Kidney tubule cell (primary cell): ENCODE measurements around the gene TMEM270.

Experiments used
- DNase-seq: peaks from one replicate; pipeline ENCODE4 v3.0.0-alpha.2; 2018; ENCODE audit warnings: low spot score

The TMEM270 gene

DNA sequence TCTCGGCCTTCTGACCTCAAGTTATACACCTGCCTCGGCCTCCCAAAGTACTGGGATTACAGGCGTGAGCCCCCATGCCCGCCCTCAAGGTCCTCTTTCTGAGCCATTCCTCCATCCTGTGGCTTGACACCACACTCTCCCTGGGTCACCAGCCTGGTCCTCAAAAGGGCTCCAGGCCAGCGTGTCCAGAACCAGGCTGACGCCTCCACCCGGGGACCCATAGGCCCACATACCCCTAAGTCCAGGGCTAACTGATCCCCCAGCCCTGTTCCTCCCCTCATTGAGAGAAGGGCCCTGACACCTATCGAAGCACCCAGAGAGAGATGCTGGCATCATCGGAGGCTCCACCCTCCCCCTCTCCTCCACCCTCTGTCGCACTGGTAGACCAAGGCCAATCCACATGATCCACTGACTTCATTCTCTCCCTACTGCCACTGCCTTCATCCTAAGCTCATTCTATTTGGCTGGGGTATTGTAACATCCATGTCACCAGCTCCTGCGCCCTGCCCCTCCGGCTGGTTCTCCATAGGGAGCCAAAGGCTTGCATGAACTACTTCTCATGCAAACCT is 46.7 kb downstream of the TMEM270 start:
- no peak for DNase-seq

- no peak for DNase-seq
Measured at GRCh38 chr7:73908123-73908611, 47.2 kb downstream of the TMEM270 start.

DNA sequence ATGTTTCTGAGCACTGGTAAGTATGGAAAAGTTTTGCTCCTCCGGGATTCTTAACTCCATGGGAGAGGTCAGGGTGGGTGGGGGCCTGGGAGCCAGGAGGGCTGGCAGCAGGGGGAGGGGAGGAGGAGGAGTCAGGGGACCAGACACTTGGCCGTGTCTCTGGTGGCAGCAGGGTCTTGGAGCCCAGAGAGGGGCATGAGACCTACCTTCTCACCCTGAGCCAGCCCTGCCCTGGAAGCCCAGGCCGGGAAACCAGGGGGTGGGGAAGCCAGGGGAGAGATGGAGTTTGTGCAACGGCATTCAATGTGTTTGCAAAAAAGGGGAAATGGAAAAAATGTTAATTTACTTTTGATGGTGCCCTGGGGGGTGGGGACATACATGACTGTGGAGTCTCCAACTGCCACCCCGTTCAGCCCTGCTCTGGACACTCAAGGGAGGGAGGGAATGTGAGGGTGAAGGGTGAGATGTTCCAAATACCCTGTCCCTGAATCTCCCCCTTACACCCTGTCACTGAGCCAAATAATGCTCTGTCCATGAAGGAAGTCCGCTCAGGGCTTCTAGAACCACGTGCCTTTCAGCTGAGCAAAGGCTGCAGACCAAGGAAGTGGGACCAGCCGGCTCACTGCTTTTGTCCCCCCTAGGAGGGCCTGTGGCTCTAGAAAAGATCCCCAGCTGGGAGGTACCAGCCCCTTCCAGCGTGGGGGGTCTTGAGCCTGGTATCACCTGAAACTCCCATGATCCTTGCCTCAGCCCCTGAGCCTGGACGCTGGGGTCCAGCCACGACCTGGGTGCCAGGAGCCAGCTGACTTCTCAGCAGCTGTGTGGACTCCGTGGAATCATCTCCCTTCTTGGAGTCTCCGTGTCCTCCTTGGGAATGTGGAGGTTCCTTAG is 48.3 kb downstream of the TMEM270 start:
- DNase-seq: no peak

DNA sequence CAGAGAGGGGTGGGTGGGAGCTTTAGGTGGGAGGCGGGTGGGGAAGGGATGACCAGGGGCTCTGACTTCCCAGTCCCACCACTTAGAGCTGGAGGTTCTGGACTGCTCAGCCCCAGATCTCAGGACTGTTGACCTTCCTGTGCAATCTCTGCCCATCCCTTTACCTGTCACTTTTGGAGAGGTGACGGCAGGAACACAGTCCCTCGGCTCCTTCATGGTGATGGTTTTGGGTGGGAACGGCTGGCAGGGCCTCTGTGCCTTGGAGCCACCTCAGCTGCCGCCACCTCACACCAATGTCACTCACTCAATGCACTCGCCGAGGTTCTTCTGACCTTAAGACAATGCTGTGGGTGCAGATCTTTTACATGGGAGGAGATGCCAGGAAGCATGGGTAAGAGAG is 49.0 kb downstream of the TMEM270 start:
- no peak for DNase-seq

GRCh38 chr7:73912223-73912622 is 51.3 kb downstream of the TMEM270 start:
- DNase-seq: no peak
